NCI-H526 (cell line): ENCODE results near the gene MYO3B.
"Not testable (repeated sequence)": the region's sequence is repeated elsewhere in the genome, so short reads cannot be mapped to it uniquely, and the experiment has no call there.

Experiments
- DNase-seq, 2 experiments: peaks; one replicate each; lab custom pipeline; 2025; lab: John Stamatoyannopoulos, UW

The MYO3B gene

GRCh38 chr2:170213281-170213625 lies 35.3 kb downstream of the MYO3B start:
- DNase-seq = not testable (repeated sequence)

DNA sequence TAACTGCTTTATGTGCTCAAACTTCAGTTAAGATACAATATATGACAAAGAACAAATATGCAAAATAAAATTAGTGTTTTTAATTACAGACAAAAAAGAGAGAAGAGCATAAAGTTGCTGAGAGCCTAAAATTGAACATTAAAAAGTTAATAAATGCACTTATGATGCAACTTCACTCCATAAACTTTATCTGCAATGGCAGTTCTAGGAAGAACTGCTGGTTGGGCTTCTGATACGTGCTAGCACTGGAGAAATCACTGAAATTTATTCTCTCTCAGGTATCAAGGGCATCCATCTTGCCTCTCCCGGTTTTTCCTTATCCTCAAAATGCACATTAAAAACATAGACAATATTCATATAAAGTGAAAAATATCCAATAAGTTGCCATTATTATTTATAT lies 35.7 kb downstream of the MYO3B start:
- DNase-seq = no peak

DNA sequence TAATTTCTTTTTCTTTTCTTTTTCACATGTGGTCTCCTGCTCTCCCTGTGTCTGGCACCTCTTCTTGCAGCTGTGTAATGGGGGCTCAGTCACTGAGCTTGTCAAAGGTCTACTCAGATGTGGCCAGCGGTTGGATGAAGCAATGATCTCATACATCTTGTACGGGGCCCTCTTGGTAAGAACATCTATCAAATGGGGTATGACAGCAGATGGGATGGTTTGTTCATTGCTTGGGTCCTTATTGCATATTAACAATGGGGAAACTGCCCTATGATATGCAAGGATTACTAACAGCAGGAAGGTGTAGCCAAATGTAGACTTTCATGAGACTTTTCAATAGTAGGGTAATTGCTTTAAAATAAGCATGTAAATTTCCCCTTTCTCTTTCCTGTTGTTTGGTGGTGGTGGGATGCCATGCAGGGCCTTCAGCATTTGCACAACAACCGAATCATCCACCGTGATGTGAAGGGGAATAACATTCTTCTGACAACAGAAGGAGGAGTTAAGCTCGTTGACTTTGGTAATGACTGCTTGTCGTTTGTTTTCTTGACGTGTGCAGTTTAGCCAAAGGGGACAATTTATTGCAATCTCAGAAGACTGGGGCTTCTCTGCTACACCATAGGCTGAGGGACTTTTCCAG lies 36.5 kb downstream of the MYO3B start:
- DNase-seq = no peak

DNA sequence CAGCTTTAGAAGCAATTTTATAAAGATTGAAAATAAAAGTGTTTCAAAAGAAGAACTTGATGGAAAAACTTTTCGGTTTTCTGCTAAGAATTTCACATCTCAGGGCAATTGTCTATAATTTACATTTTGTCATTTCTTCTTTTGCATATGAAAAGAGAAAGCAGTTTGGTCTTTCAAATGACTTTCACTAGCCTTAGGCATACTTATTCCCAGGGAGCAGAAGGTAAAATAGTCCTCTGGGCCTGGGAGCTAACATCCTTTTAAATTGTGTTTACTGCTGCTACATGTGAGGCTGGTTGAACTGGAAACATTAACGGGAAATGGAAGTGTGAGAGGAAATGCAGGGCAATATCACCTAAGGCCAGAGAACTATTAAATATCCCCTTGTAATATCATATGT lies 37.1 kb downstream of the MYO3B start:
- no peak for DNase-seq

- DNase-seq = no peak
These were observed 38.5 kb downstream of the MYO3B start for GRCh38 chr2:170216428-170216827.

DNA sequence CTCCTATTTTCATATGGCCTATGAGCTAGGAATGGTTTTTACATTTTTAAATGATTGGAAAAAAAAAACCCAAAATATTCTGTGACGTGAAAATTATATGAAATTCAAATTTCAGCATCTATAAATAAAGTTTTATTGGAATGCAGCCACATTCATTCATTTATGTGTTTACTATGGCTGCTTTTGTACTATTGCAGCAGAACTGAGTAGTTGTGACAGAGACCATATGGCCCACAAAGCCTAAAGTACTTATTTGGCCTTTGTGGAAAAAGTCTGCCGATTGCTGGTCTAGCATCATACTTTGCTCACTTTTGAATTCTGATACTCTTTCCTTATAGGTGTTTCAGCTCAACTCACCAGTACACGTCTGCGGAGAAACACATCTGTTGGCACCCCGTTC lies 39.0 kb downstream of the MYO3B start:
- DNase-seq = no peak

GRCh38 chr2:170217778-170218251 lies 39.9 kb downstream of the MYO3B start:
- no peak for DNase-seq

DNA sequence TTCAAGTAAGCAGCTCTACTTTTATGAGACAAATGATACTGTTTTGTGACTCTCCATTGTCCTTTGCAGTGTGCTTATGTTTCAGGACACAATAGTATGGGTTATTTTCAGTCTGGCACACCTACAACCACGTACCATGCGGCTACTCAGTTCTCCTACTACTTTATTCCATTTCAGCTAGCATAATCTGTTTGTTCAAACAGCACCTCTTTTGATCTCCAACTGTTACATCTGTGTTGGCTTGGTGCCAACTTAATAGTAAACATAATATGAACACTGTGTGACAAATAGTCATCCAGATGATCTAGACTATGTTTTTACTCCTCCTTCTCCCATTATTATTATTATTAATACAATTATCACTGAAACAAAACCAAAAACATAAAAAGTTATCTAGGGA lies 40.5 kb downstream of the MYO3B start:
- DNase-seq = no peak

DNA sequence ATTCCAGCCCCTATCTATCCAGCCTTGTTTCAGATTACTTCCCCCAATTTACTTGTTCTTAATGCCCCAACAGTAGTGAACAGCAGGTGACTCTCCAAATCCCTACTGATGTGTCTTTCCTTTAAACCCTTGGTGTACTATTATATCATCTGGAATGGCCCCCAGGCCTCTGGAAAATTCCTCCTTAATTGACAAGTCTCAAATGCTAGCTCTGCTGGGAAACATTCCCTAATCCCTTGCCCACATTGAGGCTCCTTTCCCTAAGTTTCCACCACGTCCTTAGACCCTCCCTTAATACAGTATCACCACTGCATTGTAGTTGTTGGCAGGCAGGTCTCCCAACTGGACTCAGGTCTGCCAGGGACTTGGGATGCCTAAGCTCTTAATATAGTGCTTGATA lies 41.0 kb downstream of the MYO3B start:
- no peak for DNase-seq

DNA sequence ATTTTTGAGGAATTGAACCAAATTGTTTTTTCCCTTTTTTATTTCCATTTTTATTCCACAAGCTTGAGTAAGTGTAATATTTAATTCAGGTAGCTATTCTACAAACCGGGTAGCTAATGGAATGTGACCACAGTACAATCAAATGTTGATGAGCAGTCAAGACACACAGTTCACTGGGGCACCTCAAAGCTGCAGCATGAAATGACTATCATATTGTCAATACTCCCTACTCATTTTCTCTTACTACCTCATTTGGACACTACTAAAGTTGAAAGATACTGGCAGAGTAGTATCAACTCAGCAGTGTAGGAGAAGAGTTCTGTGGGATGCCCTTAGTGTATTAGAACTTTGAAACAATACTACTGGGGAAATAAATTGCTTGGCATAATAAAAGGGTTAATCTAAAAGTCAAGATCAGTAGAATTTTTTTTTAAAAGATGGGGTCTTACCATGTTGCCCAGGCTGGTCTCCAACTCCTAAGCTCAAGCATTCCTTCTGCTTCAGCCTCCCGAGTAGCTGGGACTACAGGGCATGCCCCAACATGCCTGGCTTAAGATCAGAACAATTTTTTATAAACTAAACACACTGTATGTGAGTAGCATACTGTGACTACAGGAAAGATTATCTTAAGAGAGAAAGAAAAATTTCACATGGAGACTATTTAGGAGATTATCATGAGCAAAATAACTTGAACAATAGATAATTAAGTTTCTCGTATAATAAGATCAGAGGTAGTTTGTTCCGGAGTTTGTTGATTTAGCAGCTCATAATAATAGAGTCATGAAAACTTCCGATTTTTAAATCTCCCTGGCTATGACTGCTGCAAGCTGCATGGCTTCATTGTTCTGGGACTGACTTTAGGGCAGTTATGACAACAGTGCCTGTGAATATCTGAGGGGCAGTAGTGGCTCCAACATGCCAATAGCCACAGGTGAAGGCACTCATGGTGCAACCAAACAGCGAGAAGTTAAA lies 43.7 kb downstream of the MYO3B start:
- no peak for DNase-seq

- no peak for DNase-seq
These were observed 44.4 kb downstream of the MYO3B start for GRCh38 chr2:170222298-170222697.

- DNase-seq = no peak
These were observed 44.9 kb downstream of the MYO3B start for GRCh38 chr2:170222842-170223241.

GRCh38 chr2:170224692-170225294 lies 46.8 kb downstream of the MYO3B start:
- no peak for DNase-seq

- DNase-seq = no peak
These were observed 48.3 kb downstream of the MYO3B start for GRCh38 chr2:170226216-170226615.

- DNase-seq = no peak
These were observed 49.6 kb downstream of the MYO3B start for GRCh38 chr2:170227507-170227947.

GRCh38 chr2:170227951-170228350 lies 50.0 kb downstream of the MYO3B start:
- no peak for DNase-seq

DNA sequence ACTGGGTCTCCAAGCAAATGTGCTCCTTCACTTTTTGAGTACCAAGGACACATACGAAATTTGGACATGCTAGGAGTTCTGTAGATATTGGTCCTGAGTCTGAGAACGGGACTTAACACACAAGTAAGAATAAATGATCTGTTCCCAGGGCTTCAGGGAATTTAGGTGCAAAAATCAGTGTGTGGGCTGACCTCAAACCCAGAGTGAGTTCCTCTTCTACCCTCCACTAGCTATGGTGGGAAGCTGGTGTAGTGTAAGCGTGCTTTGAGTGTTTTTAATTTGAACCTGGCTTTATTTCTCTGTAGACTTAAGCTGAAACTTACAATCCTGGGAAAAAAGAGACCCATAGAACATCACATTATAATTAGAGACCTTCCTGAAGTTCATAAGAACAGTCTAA lies 50.5 kb downstream of the MYO3B start:
- DNase-seq = no peak

GRCh38 chr2:170229125-170229524 lies 51.2 kb downstream of the MYO3B start:
- DNase-seq = no peak

- DNase-seq = no peak
These were observed 51.8 kb downstream of the MYO3B start for GRCh38 chr2:170229744-170230143.

DNA sequence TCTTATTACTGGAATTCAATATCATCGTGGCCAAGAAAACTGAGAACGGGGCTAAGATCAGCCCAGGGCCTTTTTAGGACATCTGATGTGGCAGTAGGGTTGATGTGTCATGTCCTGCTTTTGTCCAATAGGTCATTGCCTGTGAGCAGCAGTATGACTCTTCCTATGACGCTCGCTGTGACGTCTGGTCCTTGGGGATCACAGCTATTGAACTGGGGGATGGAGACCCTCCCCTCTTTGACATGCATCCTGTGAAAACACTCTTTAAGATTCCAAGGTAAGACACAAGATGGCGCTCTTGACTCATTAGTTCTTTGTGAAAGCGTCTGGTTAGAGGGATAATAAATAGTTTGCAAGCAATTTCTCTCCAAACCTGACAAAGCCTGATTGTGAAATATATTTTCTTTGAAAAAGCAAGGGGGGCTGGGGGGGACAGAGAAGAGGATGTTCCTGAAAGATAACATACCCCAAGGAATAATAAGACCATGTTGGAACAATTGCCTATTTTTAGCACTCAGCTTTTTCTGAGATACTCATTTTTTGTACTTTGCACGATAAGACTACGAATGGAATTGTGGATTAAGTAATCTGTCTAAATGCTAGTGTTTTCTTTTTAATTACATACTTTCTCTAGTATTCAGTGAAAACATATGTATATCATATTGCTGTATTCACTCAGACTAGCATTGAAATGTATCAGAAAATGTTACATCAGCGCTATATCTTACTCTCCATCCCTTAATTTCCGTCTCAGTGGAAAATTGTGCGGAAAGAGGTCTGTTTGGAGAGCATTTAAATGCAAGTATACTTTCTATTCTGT lies 58.1 kb downstream of the MYO3B start:
- DNase-seq = peak; percentile 47 to 78

DNA sequence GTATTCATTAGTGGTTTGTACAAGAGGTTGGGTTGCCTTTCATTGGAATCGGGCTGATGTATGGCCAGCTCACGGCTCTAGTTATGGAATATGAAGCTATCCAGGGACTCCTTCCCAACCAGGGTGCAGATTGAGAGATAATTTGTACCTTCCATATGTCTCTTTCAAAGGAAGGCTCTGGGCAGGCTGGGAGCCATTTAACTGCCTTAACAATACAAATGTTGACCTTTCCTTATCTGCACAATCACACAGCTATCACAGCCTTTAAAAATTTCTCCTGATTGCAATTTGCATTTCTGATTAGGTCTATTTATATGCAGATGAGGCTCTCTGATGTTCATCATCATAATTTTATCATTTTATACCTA lies 58.7 kb downstream of the MYO3B start:
- DNase-seq = no peak

DNA sequence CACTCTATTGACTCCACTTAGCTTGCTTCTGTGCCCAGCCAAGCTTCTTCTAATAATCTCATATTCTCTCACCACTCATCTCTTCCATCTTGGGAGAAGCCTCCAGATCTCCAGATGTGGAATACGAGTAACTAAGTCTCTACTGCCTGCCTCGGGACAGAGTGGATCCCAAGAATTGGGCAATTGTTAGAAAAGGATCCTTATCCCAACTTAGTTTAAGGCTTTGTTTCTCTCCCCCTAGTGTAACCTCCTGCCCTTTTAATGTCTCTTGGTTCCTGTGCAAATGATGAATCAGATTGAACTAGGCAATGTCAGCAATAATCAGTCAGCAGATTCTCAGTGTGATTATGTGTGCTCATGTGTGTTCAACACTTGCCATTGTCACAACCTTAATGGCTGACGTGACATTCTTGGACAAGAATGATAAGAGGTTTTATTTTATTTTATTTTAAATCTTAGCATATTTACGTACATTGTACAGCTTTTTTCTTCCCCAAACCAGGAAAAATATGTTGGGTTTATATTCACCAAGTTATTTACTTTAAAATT lies 59.7 kb downstream of the MYO3B start:
- no peak for DNase-seq
